Measurements from ENCODE around the gene SPANXA2. TPM values are rescaled to one million over a fixed set of nuclear protein-coding genes. Genes with fewer than 3 reads are reported as not detected.

SPANXA2 gene, protein sequence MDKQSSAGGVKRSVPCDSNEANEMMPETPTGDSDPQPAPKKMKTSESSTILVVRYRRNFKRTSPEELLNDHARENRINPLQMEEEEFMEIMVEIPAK
- total RNA-seq, result not detected in 2 replicates

DNA sequence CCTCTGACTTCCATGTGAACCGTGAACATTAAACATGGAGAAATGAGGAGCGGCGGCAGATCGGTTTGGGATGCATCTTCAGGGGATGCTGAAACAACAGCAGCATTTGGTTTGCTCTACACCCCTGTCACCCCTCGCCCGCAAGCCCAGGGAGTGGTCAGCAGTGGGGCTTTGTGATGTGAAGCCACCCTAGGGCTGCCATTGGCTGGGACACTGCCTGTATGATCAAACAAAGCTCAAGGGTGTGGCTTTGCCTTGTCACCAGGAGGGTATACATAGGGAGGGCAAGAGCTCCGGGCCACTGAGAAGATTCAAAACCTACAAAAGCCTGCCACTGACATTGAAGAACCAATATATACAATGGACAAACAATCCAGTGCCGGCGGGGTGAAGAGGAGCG, at the start of gene SPANXA2:
SPANXA2 (plus strand) TSS at position 301 of the 400 bp plus-strand sequence; CDS start at position 361, 60 bp downstream.

DNA sequence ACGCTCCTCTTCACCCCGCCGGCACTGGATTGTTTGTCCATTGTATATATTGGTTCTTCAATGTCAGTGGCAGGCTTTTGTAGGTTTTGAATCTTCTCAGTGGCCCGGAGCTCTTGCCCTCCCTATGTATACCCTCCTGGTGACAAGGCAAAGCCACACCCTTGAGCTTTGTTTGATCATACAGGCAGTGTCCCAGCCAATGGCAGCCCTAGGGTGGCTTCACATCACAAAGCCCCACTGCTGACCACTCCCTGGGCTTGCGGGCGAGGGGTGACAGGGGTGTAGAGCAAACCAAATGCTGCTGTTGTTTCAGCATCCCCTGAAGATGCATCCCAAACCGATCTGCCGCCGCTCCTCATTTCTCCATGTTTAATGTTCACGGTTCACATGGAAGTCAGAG, 4.9 kb upstream of the SPANXA2 start, which contains the start of gene SPANXA1:
SPANXA1 (minus strand) TSS at position 101 of the 400 bp plus-strand sequence; CDS start at position 41, 60 bp downstream.

Other genes with a start within 250 kb of the SPANXA2 start
- not detected in 2 replicates for gene SPANXA1, start 5.0 kb upstream of the SPANXA2 start, total RNA-seq
- not detected in 2 replicates for gene SPANXD, start 109.0 kb downstream of the SPANXA2 start, total RNA-seq
- not detected in 2 replicates for gene MAGEC3, start 248.6 kb downstream of the SPANXA2 start, total RNA-seq

Data from subcutaneous preadipocyte (primary cell).